Lung microvascular endothelial cell (primary cell): ENCODE measurements around the gene MEI1. TPM values are rescaled to one million over a fixed set of nuclear protein-coding genes. Genes with fewer than 3 reads are reported as not detected.
"Not testable (repeated sequence)": the region's sequence is repeated elsewhere in the genome, so short reads cannot be mapped to it uniquely, and the experiment has no call there.

ENCODE experiments used
- DNase-seq, 2 donors: peaks; one replicate each; pipeline versions ENCODE4 v3.0.0 to v3.0.0-alpha.2; 2010; ENCODE audit warnings: low read depth in 2 of 2
- total RNA-seq: library from RNA; depleted of rRNA; stranded (reverse); fragments of >200 nt; gene quantifications from 2 replicates; pipeline ENCODE4 v1.2.1, GENCODE V29; 2014

The MEI1 gene
- total RNA-seq, 1 donor from 2014 or later = 0.40 TPM

- peak in 1 of 2 donors; percentile 11 for DNase-seq
Measured at GRCh38 chr22:41681616-41682015, 17.7 kb upstream of the MEI1 start.

GRCh38 chr22:41682033-41682807 is 17.1 kb upstream of the MEI1 start:
- DNase-seq = peak; percentile 91 to 93

- no peak for DNase-seq
Measured at GRCh38 chr22:41683052-41683451, 16.3 kb upstream of the MEI1 start.

- DNase-seq = no peak
Measured at GRCh38 chr22:41683616-41684015, 15.7 kb upstream of the MEI1 start.

- no peak for DNase-seq
Measured at GRCh38 chr22:41684194-41684593, 15.1 kb upstream of the MEI1 start.

GRCh38 chr22:41686890-41687289 is 12.4 kb upstream of the MEI1 start:
- not testable (repeated sequence) for DNase-seq

- peak; percentile 46 to 51 for DNase-seq
Measured at GRCh38 chr22:41687901-41688364, 11.4 kb upstream of the MEI1 start.

- DNase-seq = peak; percentile 96 to 98
Measured at GRCh38 chr22:41688365-41689211, 10.7 kb upstream of the MEI1 start, which contains the start of gene SNU13. TSS of gene SNU13 (minus strand) at chr22:41688867. CDS start at chr22:41688796, 71 bp downstream.

- no peak for DNase-seq
Measured at GRCh38 chr22:41690476-41690875, 8.8 kb upstream of the MEI1 start.

- DNase-seq = no peak
Measured at GRCh38 chr22:41695211-41695610, 4.1 kb upstream of the MEI1 start.

- DNase-seq = no peak
Measured at GRCh38 chr22:41696703-41697102, 2.6 kb upstream of the MEI1 start.

- DNase-seq = peak; percentile 87 to 93
Measured at GRCh38 chr22:41697126-41697775, 2.1 kb upstream of the MEI1 start.

- no peak for DNase-seq
Measured at GRCh38 chr22:41700108-41700364, 733 bp downstream of the MEI1 start.

GRCh38 chr22:41702763-41703162 is 3.5 kb downstream of the MEI1 start:
- no peak for DNase-seq

GRCh38 chr22:41709341-41709740 is 10.0 kb downstream of the MEI1 start:
- DNase-seq = no peak

GRCh38 chr22:41713004-41713403 is 13.7 kb downstream of the MEI1 start:
- no peak for DNase-seq

GRCh38 chr22:41722496-41722895 is 23.2 kb downstream of the MEI1 start:
- DNase-seq = no peak

- no peak for DNase-seq
Measured at GRCh38 chr22:41725510-41726110, 26.3 kb downstream of the MEI1 start.

- DNase-seq = no peak
Measured at GRCh38 chr22:41731609-41732008, 32.3 kb downstream of the MEI1 start.

- DNase-seq = no peak
Measured at GRCh38 chr22:41732096-41732772, 32.9 kb downstream of the MEI1 start.

GRCh38 chr22:41733241-41733640 is 33.9 kb downstream of the MEI1 start:
- DNase-seq = not testable (repeated sequence)
